Kidney (tissue), 14 donors: ENCODE results near the gene KCNK15. TPM values are rescaled to one million over a fixed set of nuclear protein-coding genes. Genes with fewer than 3 reads are reported as not detected.

Experiments
- DNase-seq, 5 donors: peaks; one replicate each; pipeline ENCODE4 v3.0.0-alpha.2; 2013 to 2020
- FAIRE-seq: peaks from 2 replicates; lab custom pipeline; 2012; peaks lifted over from hg19 to GRCh38; lab: Jason Lieb, UNC
- H3K27ac ChIP-seq, 2 donors: one replicate each; pipeline ENCODE4 v1.7.0; 2013; ENCODE audit warnings: low read depth in 2 of 2, low read length in 2 of 2, inconsistent platforms in 1 of 2
- H3K27me3 ChIP-seq: one replicate; pipeline ENCODE4 v1.7.1; 2013; ENCODE audit warnings: low read length, inconsistent platforms; ENCODE audit not compliant: control insufficient read depth, insufficient read depth
- H3K36me3 ChIP-seq, 3 donors: one replicate each; pipeline versions ENCODE4 v1.7.0 to v1.7.1; 2013; ENCODE audit warnings: low read length in 3 of 3, control low read depth in 1 of 3, inconsistent platforms in 1 of 3; ENCODE audit not compliant: insufficient read depth in 3 of 3, control insufficient read depth in 2 of 3
- H3K4me1 ChIP-seq, 3 donors: one replicate each; pipeline versions ENCODE4 v1.7.0 to v1.7.1; 2013; ENCODE audit warnings: low read length in 3 of 3, inconsistent platforms in 1 of 3, low read depth in 1 of 3; ENCODE audit not compliant: control insufficient read depth in 2 of 3, insufficient read depth in 2 of 3
- H3K4me3 ChIP-seq, 3 donors: one replicate each; pipeline versions ENCODE4 v1.7.0 to v1.8.1; 2013; ENCODE audit warnings: low read length in 3 of 3, control low read depth in 1 of 3, inconsistent platforms in 1 of 3
- H3K9ac ChIP-seq, 3 donors: one replicate each; pipeline versions ENCODE4 v1.7.0 to v1.7.1; 2013; ENCODE audit warnings: low read length in 3 of 3, control low read depth in 1 of 3, inconsistent platforms in 1 of 3
- H3K9me3 ChIP-seq, 3 donors: one replicate each; pipeline versions ENCODE4 v1.7.0 to v1.7.1; 2013; ENCODE audit warnings: low read length in 3 of 3, control low read depth in 1 of 3, inconsistent platforms in 1 of 3; ENCODE audit not compliant: control insufficient read depth in 2 of 3, insufficient read depth in 1 of 3
- intact Hi-C: fragments of 100-400 bp; cut with DNase I; formaldehyde crosslinking; loops from one replicate; pipeline ENCODE4 v1.11.1; 2022
- polyA plus RNA-seq: library from polyadenylated mRNA; stranded (reverse); fragments of 350-450 nt; fragmentation: Illumina TruSeq; extraction: RNeasy Lipid Tissue Mini Kit (QIAGEN cat#74804); gene quantifications from one replicate; pipeline ENCODE4 v1.2.3, GENCODE V29; 2014; ENCODE audit warnings: low read depth, low replicate concordance; ENCODE audit not compliant: insufficient read depth
- total RNA-seq: library from RNA; stranded (reverse); fragmentation: NEBNext Ultra II Directional; extraction: Animal tissue kit (Norgen Biotek cat#: 25700); gene quantifications from one replicate; pipeline ENCODE4 v1.2.1, GENCODE V29; 2021
- TF ChIP-seq, protein P1 (sequence below): IDR thresholded peaks from 3 replicates; pipeline ENCODE4 v1.5.1; 2012; ENCODE audit warnings: mild to moderate bottlenecking, moderate library complexity, borderline replicate concordance; ENCODE audit not compliant: insufficient read depth; ENCODE audit errors: extremely low read depth
- donor health status: control.
- donor health status: control.
- donor health status: control.
- donor health status: control.
- donor health status: control.
- donor health status: DM: yes; HTN: yes; CAD: no.
- donor health status: Normal renal cell carcinoma (clear cell type).

The KCNK15 gene
- total and polyA plus RNA-seq, 2 donors from 2014 or later: 0.62 to 11.7 TPM

DNA sequence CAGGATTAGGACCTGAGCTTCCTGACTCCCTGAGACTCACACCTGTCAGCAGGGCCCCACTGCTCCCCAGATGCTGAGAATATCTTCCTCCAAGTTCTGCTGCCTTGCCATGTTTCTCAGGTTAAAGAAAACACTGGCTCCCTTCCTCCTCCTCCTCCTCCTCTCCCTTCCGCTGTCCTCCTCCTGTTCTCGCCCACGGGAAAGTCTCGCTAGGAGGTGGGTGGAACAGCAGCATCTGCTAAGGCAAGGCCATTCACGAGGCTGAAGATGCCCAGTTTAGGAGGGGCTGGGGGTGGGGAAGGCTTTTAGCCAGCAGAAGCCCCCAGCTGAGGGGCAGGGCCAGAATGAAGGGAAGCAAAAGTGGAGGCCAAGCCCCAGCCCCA is 23.8 kb downstream of the KCNK15 start:
- Histone ChIP-seq H3K27ac (no peak overlapping the region), H3K27me3 (no peaks in the 10 kb centered on the region), H3K9me3 (no peaks in the 10 kb centered on the region), H3K4me3 (no peak overlapping the region), H3K36me3 (no peaks in the 10 kb centered on the region), H3K4me1 (no peaks in the 10 kb centered on the region), H3K9ac (no peak overlapping the region)
- no peak for FAIRE-seq
- DNase-seq: no peak
- intact Hi-C loops: no loop called here
- TF ChIP-seq, protein P1, sequence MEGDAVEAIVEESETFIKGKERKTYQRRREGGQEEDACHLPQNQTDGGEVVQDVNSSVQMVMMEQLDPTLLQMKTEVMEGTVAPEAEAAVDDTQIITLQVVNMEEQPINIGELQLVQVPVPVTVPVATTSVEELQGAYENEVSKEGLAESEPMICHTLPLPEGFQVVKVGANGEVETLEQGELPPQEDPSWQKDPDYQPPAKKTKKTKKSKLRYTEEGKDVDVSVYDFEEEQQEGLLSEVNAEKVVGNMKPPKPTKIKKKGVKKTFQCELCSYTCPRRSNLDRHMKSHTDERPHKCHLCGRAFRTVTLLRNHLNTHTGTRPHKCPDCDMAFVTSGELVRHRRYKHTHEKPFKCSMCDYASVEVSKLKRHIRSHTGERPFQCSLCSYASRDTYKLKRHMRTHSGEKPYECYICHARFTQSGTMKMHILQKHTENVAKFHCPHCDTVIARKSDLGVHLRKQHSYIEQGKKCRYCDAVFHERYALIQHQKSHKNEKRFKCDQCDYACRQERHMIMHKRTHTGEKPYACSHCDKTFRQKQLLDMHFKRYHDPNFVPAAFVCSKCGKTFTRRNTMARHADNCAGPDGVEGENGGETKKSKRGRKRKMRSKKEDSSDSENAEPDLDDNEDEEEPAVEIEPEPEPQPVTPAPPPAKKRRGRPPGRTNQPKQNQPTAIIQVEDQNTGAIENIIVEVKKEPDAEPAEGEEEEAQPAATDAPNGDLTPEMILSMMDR: no peak

DNA sequence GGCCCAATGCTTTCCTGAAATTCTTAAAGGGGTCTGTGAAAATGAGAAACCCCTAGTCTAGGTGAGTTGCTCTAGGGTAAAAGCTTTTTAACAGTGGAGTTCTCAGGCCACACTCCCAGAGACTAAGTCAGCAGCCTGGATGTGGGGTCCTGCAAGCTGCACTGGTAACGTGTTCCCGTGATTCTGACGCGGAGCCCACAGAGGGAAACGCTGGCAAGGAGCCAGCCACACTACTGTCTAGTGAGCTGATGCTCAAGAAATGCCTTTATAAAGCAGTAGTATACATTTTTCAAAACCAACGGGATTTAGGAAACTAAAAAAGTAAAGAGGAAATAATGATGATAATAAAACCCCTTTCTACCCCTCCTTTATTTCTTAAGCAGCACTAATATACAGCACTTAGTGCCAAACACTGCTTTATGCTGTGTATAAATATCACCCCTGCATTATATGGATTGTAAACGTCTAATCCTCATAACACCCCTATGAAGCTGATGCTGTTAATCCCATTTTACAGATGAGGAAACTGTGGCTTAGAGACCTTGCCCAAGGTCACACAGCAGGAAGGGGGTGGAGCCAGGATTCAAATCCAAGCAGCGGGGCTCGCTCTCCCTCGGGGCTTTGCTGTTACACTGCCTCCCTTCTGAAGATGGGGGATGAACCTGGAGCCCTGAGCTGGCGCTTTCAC is 25.0 kb downstream of the KCNK15 start:
- Histone ChIP-seq H3K4me1 (no peaks in the 10 kb centered on the region), H3K9me3 (no peaks in the 10 kb centered on the region), H3K27me3 (no peaks in the 10 kb centered on the region), H3K4me3 (no peak overlapping the region), H3K36me3 (no peaks in the 10 kb centered on the region), H3K9ac (no peak overlapping the region), H3K27ac (no peak overlapping the region)
- no peak for FAIRE-seq
- TF ChIP-seq, protein P1: no peak
- no peak for DNase-seq
- intact Hi-C loops: no loop called here

DNA sequence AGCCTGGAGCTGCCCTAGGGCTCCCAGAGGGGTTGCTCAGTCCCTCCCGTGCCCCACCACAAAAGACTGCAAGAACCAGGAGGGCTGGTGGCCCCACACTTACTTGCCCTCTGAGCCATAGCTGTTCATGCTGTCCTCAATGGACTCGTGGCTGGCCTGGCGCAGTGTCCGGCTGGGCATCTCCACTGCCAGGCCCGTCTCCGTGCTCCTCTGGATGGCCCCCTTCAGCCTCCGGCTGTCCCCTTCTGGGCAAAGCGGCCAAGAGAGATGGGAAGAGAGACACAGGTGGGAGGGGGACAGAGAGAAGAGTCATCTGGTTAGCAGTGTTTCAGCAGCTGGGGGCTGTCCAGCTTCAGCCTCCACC is 25.5 kb downstream of the KCNK15 start:
- TF ChIP-seq, protein P1: no peak
- Histone ChIP-seq H3K27me3 (no peaks in the 10 kb centered on the region), H3K4me1 (no peaks in the 10 kb centered on the region), H3K36me3 (no peaks in the 10 kb centered on the region), H3K27ac (no peak overlapping the region), H3K9ac (no peak overlapping the region), H3K4me3 (no peak overlapping the region), H3K9me3 (no peaks in the 10 kb centered on the region)
- DNase-seq (no peak), FAIRE-seq (no peak)
- intact Hi-C loops: no loop called here

DNA sequence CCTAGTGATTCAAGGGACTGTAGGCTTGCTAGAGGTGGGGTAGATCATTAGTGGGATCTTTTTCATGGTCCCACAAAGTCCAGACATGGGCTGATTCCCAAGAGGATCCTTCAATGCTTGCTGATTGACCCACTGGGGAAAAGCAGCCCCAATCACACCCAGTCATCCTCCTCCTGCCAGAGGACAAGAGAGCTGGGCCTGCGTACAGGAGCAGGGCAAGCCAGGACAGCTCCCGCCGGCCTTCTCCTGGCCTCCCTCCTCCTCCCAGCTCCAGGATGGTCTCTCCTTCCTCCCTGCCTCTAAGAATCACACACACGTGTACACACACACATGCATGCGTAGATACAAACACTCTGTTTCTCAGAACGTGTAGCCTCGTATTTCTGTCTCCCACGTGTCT is 27.0 kb downstream of the KCNK15 start:
- no peak overlapping the region for H3K9ac ChIP-seq
- no peaks in the 10 kb centered on the region for H3K27me3 ChIP-seq
- TF ChIP-seq, protein P1: no peak
- H3K27ac ChIP-seq: no peak overlapping the region
- FAIRE-seq: no peak
- no peak overlapping the region for H3K4me3 ChIP-seq
- intact Hi-C loops: no loop called here
- H3K36me3 ChIP-seq: no peaks in the 10 kb centered on the region
- H3K9me3 ChIP-seq: no peaks in the 10 kb centered on the region
- DNase-seq: no peak
- no peaks in the 10 kb centered on the region for H3K4me1 ChIP-seq
